AG09309 (cell line): ENCODE data around the gene RHBDL1.

Experiments
- DNase-seq: peaks from one replicate; pipeline ENCODE4 v3.0.0-alpha.2; 2010; ENCODE audit warnings: low read depth
- H3K4me3 ChIP-seq: 2 replicates; pipeline ENCODE4 v1.5.1; 2011; ENCODE audit warnings: mild to moderate bottlenecking, low read depth, low read length, moderate library complexity; ENCODE audit not compliant: control insufficient read depth
- TF ChIP-seq, protein P1 (sequence below): IDR thresholded peaks from 2 replicates; pipeline ENCODE4 v1.5.1; 2011; ENCODE audit warnings: mild to moderate bottlenecking, low read depth, low read length, inconsistent platforms; ENCODE audit not compliant: insufficient read depth, control insufficient read depth; ENCODE audit errors: missing control alignments

Gene RHBDL1

GRCh38 chr16:693766-694165 lies 18.3 kb downstream of the RHBDL1 start:
- H3K4me3 ChIP-seq: no peak overlapping the region
- no peak for DNase-seq
- TF ChIP-seq, protein P1, sequence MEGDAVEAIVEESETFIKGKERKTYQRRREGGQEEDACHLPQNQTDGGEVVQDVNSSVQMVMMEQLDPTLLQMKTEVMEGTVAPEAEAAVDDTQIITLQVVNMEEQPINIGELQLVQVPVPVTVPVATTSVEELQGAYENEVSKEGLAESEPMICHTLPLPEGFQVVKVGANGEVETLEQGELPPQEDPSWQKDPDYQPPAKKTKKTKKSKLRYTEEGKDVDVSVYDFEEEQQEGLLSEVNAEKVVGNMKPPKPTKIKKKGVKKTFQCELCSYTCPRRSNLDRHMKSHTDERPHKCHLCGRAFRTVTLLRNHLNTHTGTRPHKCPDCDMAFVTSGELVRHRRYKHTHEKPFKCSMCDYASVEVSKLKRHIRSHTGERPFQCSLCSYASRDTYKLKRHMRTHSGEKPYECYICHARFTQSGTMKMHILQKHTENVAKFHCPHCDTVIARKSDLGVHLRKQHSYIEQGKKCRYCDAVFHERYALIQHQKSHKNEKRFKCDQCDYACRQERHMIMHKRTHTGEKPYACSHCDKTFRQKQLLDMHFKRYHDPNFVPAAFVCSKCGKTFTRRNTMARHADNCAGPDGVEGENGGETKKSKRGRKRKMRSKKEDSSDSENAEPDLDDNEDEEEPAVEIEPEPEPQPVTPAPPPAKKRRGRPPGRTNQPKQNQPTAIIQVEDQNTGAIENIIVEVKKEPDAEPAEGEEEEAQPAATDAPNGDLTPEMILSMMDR: no peak

DNA sequence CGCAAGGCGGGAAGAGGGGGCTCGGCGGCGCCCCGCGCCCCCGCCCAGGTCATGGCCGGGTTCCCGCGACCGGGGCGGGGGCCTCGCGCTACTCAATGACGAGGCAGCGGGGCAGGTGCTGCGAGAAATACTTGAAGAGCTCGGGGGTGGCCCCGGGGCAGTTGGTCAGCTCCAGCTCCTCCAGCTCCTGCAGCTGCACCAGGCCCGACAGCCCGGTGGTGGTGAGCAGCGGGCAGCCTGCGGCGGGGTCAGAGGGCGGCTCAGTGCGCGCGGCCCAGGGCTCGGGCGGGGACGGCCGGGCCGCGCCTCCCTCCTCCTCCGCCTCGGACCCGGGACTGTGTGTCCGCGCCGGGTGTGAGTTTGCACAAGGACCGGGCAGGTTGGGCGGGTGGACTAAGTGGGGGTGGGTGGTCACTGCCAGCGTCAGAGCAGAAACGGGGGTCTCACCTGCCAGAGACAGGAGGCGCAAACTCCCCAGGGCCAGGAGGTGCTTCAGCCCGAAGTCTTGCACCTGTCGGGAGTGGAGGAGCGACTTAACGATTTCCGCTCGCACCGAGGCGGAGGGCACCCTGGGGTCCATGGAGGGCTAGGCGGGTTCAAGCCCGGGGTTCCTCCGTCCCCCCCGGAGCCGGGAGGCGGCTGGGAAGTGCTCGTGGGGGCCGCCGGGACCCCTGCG lies 18.9 kb downstream of the RHBDL1 start:
- TF ChIP-seq, protein P1: no peak

DNA sequence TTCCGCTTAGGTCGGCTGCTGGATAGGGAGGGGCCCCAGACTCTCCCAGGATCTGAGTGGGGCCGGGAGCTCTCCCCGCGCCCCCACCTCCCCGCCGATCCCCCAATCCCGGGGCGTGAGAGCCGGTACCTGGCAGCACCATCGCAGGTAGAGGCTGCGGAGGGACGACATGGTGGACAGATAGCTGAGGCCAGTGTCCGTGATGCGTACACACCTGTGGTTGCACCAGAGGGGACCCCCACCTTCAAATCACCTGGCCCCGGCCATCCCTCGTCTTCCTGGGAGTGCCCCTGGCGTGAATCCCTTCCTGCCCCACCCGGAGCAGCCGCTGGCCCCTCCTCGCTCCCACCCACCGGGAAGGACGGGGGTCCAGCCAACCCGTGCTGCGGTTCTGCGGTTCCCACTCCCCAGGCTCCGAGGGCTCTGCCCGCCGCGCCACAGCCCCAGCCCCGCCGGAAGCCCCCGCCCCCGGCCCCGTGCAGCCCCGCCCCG lies 19.4 kb downstream of the RHBDL1 start:
- TF ChIP-seq, protein P1: no peak
- no peak for DNase-seq
- no peak overlapping the region for H3K4me3 ChIP-seq

More for the DNA sequence above, 18.9 kb downstream of the RHBDL1 start:
- DNase-seq: no peak
- H3K4me3 ChIP-seq: no peak overlapping the region

DNA sequence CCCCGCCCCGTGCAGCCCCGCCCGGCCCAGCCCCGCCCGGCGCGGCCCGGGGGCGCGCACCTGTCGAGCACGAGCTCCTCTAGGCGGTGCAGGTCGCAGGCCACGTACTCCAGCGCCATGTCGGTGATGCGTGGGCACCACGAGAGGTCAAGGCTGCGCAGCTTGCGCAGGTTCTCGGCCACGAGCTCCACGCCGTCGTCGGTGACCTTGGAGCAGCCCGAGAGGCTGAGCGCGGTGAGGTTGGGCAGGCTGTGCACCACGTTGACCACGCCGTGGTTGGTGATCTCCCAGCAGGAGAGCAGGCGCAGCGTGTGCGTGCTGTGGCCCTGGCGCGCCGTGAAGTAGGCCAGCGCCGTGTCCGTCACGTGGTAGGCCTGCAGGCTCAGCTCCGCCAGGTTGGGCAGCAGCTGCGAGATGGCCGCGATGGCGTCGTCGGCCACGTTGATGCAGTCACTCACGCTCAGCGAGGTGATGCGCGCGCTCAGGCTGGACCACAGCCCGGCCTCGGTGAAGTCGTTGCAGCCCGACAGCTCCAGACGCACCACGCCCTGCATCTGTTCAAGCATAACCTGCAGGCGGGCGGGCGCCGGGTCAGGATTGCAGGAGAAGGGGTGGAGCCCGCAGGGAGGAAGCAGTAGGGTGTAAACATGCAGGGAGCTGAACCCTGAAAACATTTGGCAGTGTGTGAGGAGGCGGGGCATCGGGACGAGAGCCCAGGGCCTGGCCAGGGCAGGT lies 20.1 kb downstream of the RHBDL1 start:
- H3K4me3 ChIP-seq: no peak overlapping the region
- TF ChIP-seq, protein P1: no peak
- no peak for DNase-seq

DNA sequence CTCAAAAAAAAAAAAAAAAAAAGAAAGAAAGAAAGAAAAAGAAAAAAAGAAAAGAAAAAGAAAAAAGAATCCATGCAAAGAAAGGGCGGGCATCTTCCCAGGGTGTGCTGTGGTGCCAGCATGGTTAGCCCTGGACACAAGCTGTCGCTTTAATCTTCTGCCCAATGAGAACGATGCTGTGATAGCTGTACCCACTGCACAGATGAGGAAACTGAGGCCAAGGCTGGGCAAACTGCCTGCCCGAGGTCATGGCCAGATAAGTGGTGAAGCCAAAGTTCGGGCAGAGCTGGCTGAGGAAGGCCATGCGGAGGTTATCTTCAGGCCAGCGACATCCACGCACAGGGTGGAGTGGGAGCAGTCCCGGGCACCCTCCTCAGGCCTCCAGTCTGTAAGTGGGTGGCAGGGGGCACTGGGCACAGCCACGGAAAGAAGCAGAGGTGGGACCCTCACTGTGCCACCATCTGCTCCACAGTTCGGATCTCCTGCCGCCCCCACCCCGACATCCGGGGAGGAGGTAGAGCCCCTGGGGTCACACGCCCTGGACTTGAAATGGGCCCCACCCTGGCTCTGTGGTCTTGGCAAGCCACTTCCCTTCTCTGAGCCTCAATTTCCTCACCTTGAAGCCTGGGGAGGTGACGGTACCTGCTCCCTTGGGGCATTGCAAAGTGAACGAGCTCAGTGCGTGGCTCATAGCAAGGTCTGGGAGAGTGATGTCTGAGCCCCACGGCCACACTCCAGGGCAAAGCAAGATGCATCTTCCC lies 23.6 kb downstream of the RHBDL1 start:
- no peak overlapping the region for H3K4me3 ChIP-seq
- no peak for DNase-seq
- TF ChIP-seq, protein P1: no peak
